BJ (cell line): ENCODE measurements around the gene SLC24A4. TPM values are rescaled to one million over a fixed set of nuclear protein-coding genes. Genes with fewer than 3 reads are reported as not detected.

Experiments
- CTCF ChIA-PET: fragments of 350-600 bp; formaldehyde crosslinking; extraction: SDS; loops from one replicate; lab custom pipeline; 2021; ENCODE audit warnings: antibody characterized with exemption, inconsistent platforms; lab: Yijun Ruan, JAX
- POLR2A ChIA-PET: fragments of 300-600 bp; sonication (Branson Sonifier 250); formaldehyde crosslinking; extraction: SDS; loops from one replicate; lab custom pipeline; 2021; ENCODE audit warnings: antibody characterized with exemption; lab: Charles Lee
- DNase-seq: peaks from one replicate; pipeline ENCODE4 v3.0.0-alpha.2; 2011; ENCODE audit warnings: low read depth
- H3K27me3 ChIP-seq: 2 replicates; pipeline ENCODE4 v1.6.0; 2011; ENCODE audit warnings: low read length; ENCODE audit not compliant: control insufficient read depth, insufficient read depth
- H3K36me3 ChIP-seq: 2 replicates; pipeline ENCODE4 v1.5.1; 2011; ENCODE audit warnings: low read length; ENCODE audit not compliant: control insufficient read depth, insufficient read depth
- H3K4me3 ChIP-seq: 2 replicates; pipeline ENCODE4 v1.5.1; 2011; ENCODE audit warnings: low read depth, mild to moderate bottlenecking, control low read depth, low read length
- polyA plus RNA-seq: library from polyadenylated mRNA; depleted of rRNA; stranded (reverse); fragments of >200 nt; gene quantifications from 2 replicates; pipeline ENCODE4 v1.2.3, GENCODE V29; 2011
- TF ChIP-seq, protein P1 (sequence below): IDR thresholded peaks from 2 replicates; pipeline ENCODE4 v1.5.1; 2011; ENCODE audit warnings: low read depth, mild to moderate bottlenecking, control low read depth, inconsistent platforms, low read length, moderate library complexity; ENCODE audit not compliant: insufficient read depth

Gene SLC24A4
- polyA plus RNA-seq, 1 experiment, result not detected

DNA sequence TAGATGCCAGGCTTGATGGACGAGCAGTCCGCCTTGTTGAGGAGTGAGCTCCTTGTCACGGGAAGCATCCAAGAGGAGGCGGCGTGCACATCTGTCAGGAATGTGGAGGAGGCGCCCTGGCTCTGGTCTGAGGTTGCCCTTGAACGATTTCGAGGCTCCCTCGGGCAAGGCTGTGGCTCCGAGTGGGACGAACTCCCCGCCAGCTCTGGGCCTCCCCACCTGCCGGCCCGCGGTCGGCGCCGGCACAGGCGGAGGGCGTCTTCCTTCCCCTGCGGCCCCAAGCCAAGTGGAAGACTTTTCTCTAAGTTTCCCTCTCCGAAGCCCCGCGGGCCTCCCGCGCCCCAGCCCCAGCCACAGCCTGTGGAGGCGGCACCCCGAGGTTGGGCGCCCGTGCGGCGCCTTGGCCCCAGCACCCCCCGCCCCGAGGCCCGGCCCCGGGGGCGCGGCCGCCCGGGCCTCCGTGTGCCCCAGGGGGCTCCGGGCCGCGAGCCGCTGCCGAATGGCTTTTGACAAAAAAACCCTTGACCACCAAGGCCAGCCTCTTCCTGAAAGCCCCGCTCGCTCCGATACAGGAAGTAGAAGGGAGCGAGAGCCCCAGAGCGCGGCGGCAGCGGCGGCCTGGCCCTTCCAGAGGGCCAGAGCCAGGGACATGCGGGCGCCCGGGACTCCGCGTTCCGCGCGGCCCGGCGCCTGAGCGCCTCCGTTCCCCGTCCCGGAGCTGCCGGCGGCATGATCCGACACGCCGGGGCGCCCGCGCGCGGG lies 190.4 kb downstream of the SLC24A4 start, which contains the start of gene RIN3:
Gene RIN3, plus strand, starts transcription at position 578 of the 762 bp plus-strand sequence. Its CDS starts 152 bp downstream, at position 730.
- POLR2A ChIA-PET, result interaction anchor here (0.7 kb wide), 1 partner anchor 27 kb away, joined by 3 read pairs; no protein-coding TSS in a partner anchor
- CTCF ChIA-PET, result no interaction called here
- no peaks in the 10 kb centered on the region for H3K27me3 ChIP-seq
- TF ChIP-seq, protein P1, sequence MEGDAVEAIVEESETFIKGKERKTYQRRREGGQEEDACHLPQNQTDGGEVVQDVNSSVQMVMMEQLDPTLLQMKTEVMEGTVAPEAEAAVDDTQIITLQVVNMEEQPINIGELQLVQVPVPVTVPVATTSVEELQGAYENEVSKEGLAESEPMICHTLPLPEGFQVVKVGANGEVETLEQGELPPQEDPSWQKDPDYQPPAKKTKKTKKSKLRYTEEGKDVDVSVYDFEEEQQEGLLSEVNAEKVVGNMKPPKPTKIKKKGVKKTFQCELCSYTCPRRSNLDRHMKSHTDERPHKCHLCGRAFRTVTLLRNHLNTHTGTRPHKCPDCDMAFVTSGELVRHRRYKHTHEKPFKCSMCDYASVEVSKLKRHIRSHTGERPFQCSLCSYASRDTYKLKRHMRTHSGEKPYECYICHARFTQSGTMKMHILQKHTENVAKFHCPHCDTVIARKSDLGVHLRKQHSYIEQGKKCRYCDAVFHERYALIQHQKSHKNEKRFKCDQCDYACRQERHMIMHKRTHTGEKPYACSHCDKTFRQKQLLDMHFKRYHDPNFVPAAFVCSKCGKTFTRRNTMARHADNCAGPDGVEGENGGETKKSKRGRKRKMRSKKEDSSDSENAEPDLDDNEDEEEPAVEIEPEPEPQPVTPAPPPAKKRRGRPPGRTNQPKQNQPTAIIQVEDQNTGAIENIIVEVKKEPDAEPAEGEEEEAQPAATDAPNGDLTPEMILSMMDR, result no peak
- no peaks in the 10 kb centered on the region for H3K36me3 ChIP-seq
- DNase-seq, result no peak
- H3K4me3 ChIP-seq, result peak within 1 kb of the TSS; percentile 79

DNA sequence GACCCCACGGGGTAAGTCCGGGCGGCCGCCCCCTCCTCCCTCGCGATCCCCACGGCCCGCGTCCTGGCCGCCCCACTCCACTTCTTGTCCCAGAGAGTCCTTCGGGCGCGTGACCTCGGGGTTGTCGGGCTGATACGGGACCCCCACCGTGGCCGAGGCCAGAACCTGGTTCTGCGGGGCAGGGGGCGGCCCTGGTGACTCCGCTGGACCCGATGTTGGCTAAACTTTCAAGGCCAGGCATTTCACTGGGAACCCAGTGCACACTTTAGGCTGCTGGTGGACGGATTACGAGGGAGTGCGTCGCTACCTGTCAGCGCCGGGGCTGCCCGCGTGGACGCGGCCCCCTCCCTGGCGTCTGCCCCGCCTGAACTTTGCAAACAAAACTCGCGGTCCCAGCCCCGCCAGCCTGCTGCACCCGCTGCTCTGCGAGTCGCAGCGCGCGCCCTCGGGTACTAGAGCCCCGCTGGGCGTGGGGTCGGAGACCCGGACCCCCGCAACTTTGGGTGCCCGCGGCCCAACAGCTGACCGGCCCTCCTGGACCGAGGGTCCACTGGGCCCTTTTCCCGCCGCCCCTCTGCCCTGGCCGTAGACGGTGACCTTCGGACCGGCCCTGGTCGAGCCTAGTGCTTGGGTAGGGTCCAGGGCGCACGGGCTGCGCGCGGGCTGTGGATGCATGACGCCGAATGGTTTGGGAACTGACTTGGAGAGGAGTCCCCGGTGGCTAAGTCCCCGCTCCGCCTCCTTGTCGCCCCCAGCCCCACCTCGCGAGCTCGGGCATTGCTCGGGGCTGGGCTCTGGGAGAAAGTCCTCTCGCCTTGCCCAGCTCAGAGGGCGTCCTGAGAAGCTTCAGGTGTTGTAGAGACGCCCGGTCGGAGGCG lies 191.2 kb downstream of the SLC24A4 start:
- ChIA-PET POLR2A (interaction anchor here (0.7 kb wide), 1 partner anchor 26 kb away, joined by 3 read pairs; no protein-coding TSS in a partner anchor), CTCF (no interaction called here)
- Histone ChIP-seq H3K4me3 (peak overlapping the region; percentile 79), H3K27me3 (no peaks in the 10 kb centered on the region), H3K36me3 (no peaks in the 10 kb centered on the region)
- DNase-seq, result no peak
- TF ChIP-seq, protein P1, result no peak

DNA sequence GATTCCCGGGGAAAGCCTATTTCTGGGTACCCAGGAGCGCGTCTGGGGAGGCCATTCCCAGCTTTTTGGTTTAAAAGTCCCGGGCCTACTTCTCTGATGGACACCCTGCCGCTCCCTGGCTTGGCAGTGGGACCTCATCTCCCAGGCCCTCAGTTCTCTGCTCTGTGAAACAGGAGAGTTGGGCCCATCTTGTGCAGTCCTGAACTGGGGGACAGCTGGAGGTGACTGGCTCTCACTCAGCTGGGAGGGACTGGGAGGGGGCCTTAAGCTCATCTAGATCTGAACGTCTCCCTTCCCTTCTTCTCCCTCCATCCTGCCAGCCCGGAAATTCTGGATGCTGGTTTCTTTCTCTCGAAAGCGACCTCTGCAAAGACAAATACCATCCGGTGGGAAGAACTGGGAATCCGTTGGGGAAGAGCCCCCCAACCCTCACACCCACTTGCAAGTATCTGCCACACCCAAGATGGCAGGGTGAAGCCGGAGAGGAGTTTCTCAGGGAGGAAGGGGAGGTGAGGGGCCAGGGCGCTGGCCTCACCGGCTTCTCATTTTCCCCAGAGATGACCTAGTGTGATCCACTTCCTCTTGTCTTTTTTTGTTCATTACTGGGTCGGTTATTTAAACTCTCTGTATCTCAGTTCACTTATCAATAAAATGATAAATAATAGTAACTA lies 192.0 kb downstream of the SLC24A4 start:
- CTCF ChIA-PET, result no interaction called here
- TF ChIP-seq, protein P1, result no peak
- H3K27me3 ChIP-seq, result no peaks in the 10 kb centered on the region
- peak overlapping the region; percentile 79 for H3K4me3 ChIP-seq
- DNase-seq, result no peak
- H3K36me3 ChIP-seq, result peaks cover 1% of the 10 kb centered on the region; the same call in 1 of the 2 replicates
- POLR2A ChIA-PET, result no interaction called here

DNA sequence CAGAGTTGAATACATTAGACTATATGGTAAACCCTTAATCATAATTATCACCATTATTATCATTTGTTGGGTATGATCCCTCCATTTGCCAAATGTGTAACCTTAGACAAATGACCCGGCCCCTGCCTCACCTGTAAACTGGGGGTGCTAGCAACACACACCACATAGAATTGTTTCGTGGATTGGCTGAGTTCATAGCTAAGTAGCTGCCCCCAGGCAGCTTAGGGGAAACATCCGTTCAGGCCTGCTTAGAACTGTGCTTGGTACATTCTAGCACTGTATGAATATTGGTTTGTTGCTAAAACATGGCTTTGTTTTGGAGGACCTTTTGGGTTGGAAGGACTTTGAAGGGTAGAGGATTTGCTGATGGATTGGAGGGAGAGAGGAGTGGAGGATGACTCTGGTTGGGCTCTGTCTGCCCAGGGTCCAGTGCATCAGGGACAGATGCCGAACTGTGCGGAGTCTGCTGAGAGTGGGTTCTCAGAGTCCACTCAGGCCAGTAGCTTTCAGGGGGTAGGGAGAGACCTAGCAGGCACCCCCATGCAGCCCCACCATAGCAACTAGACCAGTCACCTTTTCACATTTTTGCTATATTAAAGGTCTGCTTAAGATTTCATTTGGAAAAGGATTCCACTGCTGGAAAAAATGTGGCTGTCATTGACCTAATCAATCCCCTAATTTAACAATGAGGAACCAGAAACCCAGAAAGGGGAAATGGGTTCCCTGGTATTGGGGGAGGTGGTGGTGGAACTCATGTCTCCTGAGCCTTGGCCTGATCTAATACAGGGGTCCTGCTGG lies 192.8 kb downstream of the SLC24A4 start:
- no peak for DNase-seq
- CTCF ChIA-PET, result interaction anchor here (1.1 kb wide), 1 partner anchor 9 kb away, joined by 5 read pairs; no protein-coding TSS in a partner anchor
- TF ChIP-seq, protein P1, result no peak
- Histone ChIP-seq H3K36me3 (peaks cover 1% of the 10 kb centered on the region; the same call in 1 of the 2 replicates), H3K4me3 (no peak overlapping the region), H3K27me3 (no peaks in the 10 kb centered on the region)
- POLR2A ChIA-PET, result no interaction called here
